Stimulated activated CD8-positive, alpha-beta memory T cell treated with anti-CD3 and anti-CD28 coated beads, Interleukin-12 subunit alpha, Interleukin-12 subunit beta, amount 100 ng/mL, for 24 hours (primary cell): ENCODE results near the gene ARV1.
A peak's percentile ranks its signal among the peaks of the same experiment; 100 is the strongest.
"Not testable (repeated sequence)": the region's sequence is repeated elsewhere in the genome, so short reads cannot be mapped to it uniquely, and the experiment has no call there.

Experiments
- DNase-seq: peaks from one replicate; pipeline ENCODE4 v3.0.0-alpha.2; 2020; ENCODE audit errors: extremely low read depth

Gene ARV1

DNA sequence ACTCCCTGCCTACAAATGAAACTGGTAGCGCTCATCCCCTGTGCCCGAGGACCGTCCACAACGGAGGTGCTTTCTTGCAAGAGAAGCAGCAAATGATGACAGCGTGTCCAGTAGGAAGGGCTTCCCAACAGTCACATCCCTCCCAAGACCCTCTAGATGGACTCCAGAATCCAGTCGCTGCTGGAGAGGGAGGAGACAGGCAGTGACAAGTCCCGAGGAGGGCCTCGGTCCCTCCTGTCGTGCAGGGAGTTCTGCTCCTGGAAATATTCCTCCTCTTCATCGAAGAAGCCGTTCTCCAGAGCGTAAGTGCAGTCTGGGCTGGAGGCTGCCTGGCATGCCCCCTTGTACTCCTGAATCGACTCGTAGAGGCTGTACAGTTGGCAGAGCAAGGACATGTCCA is 40.8 kb downstream of the ARV1 start:
- DNase-seq: no peak

DNA sequence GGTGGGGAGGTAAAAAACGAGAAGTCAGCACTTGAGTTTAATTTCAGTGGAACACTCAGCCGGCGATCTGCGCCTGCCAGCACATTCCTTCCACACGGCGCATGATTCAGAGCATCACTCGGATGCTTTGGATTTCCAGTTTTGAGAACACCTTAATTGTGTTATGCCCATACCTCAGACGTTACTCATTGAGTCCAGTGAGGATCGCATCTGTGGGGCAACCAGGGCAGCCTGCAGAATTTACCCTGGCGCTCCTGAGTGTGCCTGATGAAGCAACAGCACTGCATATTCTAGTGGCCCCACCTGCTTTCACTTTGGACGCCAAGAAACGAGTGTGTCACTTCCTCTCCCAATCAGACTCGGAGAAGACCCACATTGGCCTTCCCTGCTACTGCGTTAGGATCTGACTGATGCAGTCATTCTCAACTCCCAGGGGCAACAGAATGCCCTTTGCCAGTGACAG is 41.3 kb downstream of the ARV1 start:
- no peak for DNase-seq

DNA sequence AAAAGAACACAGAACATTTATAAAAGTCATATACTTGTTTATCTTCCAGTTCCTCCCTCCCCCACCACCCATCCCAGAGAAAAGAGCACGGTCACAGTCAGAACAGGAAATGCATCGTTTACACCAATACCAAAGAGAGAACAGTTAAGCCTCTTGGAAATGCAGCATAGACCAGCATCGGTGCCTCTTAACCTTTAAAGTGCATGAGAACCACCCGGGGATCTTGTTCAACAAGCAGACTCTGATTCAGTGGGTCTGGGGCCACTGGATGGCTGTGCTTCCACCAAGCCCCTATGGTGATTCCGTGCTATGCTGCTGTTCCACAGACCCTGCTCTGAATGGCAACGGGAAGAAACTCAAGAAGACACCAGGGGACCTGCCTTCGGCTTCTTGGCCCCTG is 41.9 kb downstream of the ARV1 start:
- no peak for DNase-seq

DNA sequence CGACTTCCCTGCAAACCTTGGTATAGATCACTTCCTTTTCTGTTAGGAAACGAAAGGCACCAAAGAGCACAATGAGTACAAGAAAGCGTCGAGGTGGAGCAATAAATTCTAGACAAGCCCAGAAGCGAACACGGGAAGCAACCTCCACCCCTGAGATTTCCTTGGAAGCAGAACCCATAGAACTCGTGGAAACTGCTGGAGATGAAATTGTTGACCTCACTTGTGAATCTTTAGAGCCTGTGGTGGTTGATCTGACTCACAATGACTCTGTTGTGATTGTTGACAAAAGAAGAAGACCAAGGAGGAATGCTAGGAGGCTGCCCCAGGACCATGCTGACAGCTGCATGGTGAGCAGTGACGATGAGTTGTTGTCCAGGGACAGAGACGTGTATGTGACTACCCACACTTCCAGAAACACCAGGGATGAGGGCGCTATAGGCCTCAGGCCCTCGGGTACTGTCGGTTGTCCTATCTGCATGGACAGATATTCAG is 42.7 kb downstream of the ARV1 start:
- no peak for DNase-seq

DNA sequence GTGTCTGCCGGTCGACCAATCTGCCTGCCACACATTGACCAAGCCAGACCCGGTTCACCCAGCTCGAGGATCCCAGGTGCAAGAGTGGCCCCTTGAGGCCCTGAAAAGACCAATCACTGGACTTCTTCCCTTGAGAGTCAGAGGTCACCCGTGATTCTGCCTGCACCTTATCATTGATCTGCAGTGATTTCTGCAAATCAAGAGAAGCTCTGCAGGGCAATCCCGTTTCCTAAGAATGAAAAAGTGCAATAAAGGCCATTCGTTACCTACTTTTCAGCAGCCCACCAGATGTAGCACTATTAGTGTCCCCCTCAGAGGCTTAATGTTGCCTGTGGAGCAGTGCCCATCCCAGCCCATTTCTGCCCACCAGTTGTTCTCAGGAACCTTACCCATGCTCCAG is 43.6 kb downstream of the ARV1 start:
- DNase-seq: not testable (repeated sequence)

DNA sequence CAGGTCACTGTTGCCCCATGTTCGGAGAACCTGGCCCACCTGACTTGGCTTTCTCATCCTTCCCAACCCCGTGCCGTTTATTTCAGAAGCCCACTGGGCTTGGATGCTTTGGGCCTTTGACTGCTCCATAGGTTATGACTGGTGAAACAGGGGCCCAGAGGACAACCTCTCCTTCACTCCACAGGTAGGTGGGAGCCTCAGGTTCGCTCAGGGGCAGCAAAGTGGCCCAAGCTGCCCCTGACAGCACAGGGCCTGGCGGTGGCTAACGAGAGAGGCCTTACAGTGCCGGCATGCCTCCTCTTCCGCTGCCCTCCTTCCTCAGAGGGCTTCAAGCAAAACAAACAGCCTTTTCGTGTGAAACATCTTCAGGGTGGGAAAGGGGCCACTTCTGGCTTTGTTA is 44.3 kb downstream of the ARV1 start:
- DNase-seq: no peak

DNA sequence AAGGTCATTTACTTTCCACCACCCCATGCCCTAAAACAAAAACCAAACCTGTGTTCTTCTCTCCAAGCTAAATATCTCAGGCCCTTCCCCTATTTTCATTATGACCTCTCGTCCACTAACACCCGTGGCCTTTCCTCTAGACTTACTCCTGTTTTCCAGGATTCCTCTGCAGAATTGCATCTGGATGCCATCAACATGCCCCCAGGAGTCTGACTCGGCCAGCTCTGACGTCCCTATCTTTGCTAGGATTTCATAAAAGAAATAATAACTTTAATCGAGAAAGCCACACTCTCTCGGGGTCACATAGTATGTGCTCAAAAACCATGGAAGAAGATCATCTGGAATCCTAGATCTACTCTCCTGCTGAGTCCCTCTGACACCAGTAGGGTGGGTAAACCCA is 47.7 kb downstream of the ARV1 start:
- no peak for DNase-seq

DNA sequence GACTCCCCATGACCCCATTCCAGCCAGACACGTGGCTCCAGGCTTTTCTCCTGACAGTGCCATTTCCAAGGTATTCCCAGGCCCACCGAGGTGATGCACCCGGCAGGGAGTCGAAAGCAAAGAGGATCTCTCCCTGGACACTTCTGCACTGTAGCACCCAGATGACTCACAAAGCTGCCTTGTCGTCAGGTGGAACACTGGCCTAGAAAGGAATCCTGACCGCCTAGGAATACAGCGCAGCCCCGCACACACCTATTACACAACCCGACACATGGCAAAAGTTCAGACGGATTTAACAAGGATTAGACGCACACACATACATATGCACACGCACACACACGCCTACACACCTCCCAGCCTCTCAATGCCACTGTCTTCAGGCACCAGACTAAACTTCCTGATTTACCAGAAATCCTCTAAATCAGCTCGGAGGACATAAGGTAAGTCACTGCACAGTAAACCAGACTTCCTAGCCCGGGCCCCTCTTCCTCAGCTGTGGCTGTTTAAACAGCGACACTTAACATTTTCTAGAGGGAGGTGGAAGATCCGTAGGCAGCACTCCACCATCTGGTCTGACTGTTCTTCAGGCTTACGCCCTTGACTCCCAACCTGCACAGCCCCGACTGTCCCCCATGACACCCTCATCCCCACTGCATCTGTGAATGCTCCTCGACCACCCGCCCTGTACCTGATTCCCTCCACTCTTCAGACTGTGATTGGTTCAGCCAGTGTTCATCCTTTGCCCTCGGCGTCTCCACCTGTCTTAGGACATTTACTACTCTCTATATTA is 48.4 kb downstream of the ARV1 start:
- DNase-seq: no peak

DNA sequence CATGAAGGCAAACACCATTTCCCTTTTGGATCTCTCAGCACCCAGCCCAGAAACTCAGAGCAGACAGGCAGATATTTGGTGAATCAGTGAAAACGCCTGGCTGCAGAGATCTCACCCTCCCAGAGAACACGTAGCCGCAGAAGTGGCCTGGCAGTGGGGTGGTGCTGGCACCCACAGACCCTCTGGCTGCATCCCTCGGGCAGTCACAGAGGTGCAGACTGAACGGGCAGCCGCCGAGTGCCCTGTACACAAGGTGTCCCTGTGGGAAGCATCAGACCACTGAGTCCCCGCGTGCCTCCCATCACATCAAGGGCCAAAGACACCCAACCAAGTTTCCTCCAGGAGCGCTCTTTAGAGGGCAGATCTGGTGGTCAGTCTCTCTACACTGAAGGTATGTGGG is 49.1 kb downstream of the ARV1 start:
- no peak for DNase-seq

DNA sequence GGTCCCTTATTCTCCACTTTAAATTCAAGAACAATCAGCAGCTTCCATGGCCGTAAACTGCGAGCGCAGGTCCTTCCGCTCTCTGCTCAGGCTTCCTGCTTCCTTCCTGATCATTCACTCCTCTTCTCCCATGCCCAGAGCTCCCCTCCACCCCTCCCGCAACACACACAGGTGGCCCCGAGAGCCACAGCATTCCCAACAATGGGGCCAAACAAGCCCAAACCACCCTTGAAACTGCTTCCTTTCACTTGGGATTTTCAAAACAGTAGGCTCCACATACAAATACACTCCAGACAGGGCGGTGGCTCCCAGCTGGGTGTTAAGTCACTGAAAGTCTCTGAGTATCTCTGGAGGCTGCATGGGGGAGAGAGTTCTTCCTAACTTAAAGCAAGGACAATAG is 49.8 kb downstream of the ARV1 start:
- DNase-seq: no peak

DNA sequence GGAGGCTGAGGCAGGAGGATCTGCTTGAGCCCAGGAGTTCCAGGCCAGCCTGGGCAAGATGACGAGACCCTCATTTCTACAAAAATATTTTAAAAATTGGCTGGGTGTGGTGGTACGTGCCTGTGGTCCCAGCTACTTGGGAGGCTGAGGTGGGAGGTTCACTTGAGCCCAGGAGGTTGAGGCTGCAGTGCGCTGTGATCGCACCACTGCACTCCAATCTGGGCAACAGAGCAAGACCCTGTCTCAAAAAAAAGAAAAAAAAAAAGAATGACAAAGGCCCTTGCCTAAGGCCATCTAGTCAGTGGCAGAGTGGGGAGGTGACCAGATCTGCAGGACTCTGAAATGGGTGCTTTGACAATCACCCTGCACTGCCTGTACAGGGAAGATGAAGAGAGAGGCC is 50.4 kb downstream of the ARV1 start:
- DNase-seq: not testable (repeated sequence)

DNA sequence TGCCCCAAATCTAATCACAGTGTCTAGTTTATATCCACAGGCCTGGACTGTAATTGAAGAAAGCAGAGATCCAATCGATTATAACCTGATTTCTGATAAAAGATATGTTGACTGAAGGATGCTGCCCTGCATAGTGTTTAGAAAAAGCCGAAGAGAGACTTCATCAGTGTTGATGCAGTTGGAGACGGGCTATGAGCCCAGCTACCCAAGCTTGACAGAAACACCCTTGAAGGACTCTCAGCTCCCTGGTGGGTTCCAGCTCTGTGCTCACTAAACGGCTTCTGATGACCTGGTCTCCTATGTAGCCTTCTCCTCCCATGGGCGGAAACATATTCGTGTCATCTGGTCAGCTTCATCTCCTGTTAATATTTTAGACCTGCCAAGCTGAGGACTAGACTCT is 50.9 kb downstream of the ARV1 start:
- no peak for DNase-seq

DNA sequence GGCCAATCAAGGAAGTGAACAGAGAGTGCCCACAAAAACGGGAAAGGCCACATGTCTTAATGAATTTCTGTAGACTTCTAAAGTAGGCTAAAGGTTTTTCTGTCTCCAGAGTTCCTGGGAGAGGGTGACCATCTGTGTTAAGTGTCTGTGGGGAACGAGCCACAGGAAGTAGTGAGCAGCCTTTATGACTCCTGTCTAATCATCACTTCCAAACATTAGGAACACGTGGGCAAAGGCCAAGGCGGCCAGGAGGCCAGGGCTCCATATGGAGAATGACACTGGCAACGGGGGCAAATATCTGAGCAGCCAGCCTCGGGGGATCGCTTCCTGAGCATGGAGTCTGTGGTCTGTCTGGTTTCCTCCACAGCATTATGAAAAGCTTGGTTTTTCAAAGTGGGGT is 54.1 kb downstream of the ARV1 start:
- no peak for DNase-seq

DNA sequence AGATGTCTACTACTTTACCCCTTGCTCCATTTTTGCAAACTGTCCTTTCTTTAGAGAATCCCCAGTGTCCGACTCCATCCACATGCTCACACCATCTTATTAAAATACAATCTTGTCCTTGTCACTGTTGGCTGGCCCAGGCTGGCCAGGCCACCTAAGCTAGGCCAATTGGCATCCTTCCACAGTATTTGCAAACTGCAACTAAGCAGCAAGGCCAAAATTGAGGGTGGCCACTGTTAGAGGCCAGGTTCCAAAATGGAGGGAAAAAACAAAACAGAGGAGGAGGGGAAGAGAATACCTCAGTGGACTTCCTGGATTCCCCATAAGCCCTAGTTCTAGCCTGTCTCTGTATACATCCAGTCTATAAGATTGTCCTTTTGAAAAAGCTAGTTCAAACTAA is 56.9 kb downstream of the ARV1 start:
- no peak for DNase-seq

DNA sequence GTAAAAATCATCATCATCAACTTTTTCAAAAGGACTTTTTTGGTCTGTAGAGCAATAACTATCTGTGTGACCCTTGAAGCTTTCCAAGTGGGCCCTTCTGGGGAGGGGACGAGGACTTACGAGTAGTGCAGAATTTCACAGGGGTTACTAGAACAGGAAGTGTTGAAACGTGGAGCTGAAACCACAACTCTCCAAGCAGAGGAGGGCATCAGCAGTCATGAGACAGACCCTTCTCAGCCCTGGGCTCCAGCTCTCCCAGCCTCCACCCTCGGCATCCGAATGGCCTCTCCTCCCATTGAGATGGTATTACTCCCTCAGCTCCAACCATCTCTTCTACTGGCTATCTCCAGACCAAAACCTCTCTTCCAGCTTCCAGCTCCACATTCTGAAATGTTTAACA is 57.5 kb downstream of the ARV1 start:
- no peak for DNase-seq

DNA sequence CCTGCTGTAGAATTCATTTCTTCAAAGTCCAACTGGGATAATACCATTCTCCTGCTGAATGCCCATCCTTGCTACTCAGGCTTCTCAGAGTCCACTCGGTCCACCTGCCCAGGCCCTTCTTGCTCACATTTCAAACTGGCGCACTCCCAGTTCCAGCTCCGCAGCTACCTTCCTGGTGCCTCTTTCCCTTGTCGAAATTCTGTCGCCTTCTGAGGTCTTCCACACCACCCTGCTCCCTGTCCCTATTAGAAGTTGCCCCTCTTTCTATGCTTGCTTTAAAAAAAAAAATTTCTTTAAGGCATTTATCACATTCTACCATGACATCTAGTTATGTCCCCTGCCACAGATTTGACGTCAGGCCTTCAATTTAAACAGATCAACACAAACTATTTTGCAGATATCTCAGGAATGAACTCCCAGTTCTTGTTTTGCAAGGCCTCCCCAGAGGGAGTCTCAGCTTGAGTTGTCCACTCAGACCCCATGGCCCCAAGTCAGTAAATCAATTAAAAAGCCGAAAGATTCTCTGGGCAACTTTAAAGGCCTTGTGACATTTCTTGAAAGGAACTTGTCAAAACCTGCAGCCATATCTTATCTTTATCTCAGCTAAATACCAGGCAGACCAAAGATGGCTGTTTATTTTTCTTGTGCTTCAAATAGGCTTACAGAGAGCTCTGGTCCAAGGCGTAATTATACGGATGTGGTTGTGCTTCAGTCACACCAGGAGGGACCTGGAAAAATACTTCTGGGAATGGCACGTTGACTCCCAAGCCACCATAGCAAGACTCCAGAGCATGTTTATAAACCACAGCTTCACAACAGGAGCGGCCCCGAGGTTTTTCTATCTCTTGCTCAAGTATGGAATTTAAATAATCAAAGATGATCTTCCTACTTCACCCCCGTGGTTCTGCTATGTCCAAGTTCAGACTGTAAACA is 59.0 kb downstream of the ARV1 start:
- no peak for DNase-seq

DNA sequence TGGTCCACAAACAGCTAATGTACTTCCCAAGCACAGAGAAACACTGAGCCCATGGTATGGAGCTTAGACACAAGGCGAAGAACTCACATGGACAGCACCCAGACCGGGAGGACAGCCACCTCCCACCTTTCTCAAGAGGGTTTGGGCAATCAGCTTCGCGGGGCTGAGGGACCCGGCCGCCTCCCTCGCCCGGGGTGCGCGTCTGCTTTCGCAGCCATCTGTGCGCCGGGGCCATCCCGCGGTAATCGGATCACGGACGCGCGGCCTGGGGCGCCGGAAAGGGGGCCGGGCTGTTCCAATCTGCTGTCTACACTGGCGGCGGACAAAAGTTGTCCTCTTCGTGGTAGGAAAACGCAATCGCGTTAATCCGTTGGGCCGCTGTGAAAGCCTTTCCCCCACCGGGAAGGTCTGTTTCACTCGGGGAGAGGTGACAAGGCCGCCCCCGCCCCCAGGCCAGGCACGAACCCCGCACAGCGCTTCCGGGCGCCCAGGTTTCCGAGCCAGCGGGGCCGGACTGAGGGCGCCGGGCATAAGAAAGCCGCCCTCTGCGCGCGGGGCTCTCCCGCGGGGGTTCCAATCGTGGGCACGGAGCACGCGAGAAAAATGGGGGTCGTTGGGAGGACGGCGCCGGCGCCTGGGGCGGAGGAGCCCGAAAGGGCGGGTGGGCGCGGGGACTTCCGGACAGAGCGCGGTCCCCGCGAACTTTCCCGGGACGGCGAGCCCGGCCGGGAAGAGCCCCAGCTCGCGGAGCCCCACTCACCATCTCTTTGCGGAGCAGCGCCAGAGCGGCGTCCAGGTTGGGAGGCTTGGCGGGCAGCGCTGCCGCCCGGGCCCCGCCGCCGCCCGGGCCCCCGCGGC is 60.5 kb downstream of the ARV1 start:
- DNase-seq: no peak

DNA sequence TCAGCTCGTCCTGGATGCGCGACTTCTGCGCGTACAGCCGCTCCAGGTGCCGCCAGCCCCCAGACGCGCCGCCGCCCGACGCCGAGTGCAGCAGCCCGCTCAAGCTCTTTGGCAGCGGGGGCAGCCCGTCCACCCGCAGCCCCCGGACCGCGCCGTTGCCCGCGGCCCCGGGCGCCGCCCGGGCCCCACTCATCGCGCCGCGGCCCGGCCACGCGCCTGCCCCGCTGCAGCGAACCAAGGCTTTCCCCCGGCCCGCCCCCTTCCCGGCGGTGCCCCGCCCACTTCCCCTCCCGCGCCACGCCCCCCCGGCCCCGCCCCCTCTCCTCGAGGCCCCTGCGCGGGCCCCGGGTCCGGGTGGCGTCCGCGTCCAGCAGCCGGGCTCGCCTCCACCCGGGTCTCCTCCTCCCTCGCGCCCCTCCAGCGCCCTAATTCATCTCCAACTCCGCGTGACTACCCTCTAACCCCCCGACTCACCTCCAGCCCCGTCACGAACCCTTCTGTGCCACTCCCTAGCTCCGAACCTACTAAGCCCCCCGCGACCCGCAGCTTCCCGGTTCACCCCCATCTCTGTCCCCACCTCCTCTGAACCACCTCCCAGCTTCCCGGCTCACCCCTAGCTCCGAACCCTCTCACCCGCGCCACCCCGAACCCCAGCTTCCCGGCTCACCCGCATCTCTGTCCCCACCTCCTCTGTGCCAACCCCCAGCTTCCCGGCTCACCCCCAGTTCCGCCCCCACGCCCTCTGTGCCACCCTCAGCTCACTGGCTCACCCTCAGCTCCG is 61.3 kb downstream of the ARV1 start, which contains the start of gene FAM89A:
Gene FAM89A (minus strand): TSS at position 236 of the 781 bp plus-strand sequence. CDS start 43 bp downstream, at position 193.
- DNase-seq: peak; percentile 42

DNA sequence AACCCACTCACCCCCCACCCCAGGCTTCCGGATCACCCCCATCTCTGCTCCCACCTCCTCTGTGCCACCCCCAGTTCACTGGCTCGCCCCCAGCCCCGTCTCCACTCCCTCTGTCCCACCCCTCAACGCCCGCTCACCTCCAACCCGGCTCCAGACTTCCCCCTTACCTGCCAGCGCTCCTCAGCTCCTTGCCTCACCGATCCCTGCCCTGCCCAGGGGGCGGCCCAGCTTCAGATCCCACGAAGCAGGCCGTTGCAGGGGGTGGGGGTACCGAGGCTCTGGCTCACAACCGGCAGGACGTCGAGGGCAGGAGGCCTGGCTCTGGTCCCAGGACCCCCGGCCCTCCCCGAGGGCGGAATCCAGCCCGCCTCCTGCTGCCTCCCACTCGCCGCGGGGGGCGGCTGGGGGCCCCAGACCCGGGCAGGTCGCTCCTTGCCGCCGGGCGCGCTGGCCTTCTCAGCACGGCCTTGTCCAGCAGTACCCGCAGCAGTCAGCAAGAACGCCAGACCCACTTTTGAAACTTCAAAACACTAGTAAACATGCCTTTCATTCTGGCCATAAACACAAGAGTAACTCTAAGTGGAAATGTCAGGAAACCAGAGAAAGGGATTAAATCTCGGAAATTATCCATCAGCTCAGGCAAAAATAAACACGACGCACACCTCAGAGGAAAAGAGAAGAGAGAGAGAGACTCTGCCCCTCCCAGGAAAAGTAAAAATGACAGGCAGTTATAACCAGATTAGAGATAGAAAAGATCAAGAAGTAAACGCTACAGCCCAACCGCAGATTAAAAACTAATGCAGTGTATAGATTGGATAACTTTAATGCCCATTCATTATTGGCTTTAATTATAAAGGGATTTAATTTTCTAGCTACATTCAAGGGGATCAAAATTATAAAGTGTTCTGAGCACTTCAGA is 62.2 kb downstream of the ARV1 start:
- DNase-seq: no peak
